ENCODE results near the gene MAPK8IP2. TPM values are rescaled to one million over a fixed set of nuclear protein-coding genes. Genes with fewer than 3 reads are reported as not detected.

The MAPK8IP2 gene
- total and polyA plus RNA-seq, 10 of the 15 experiments (the other 5 are each of a cell fraction or from before 2014, with no cell fraction given) = 0.01 to 0.13 (median 0.06) TPM; not detected in 4

DNA sequence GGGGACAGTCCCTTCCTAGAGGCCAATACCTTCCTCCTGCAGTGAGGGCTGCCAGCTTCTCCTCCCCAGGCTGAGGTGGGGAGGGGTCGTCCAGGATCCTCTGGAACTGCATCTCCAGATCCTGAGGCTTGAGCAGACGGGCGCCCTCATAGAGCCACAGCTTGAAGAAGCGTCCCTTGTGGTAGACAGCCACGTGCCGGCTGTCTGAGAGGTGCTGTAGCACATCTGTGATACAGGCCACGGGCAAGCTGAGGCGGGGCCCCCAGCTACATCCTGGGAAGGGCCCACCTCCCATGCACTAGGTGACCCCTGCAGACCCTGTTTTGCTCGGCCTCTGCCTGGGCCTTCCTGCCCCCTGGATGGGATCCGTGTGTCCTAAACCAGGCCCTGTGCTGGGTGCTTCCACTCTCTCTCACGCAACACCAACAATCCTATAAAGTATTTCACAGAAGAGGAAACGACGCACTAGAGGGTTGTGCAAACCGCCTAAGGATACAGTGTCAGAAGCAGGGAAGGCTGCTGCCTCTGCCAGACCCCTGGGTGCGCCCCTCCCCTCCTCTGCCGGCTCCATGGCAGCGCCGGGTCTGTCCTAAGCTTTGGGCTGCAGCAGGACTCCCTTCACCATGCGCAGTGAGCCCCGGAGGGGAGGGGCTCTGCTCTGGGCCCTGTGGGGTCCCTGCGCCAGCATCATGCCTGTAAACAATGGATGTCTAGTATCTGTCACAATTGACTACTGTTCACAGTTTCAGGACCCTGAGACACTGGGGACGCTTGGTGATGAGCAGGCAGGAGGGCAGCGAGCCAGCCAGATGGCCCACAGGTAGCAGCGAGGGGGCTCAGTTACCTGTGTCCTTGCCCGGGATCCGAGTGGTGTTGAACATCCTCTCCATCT, 26.9 kb upstream of the MAPK8IP2 start:
- RAD21 ChIA-PET (ENCODE audit: unreplicated experiment) = no interaction called here
- Histone ChIP-seq H2AFZ (ENCODE audit: control insufficient read depth, low read depth, low read length) (no peak overlapping the region), H3K4me1 (ENCODE audit: control insufficient read depth, insufficient read depth, low read length) (peaks cover 8% of the 10 kb centered on the region), H3K27me3 (replicated peaks in 1 of 2; ENCODE audit: control insufficient read depth in 2 of 2, insufficient read depth in 2 of 2, low read length in 1 of 2) (no peaks in the 10 kb centered on the region), H3K9me3 (replicated peaks; ENCODE audit: control insufficient read depth, insufficient read depth, low read length) (no peaks in the 10 kb centered on the region), H3K4me2 (ENCODE audit: control insufficient read depth, insufficient read depth) (no peak overlapping the region), H3K36me3 (ENCODE audit: control insufficient read depth in 2 of 2, insufficient read depth in 2 of 2, low read length in 1 of 2) (peaks cover 12 to 18% of the 10 kb centered on the region in 2 experiments; a peak in 3 of 4 replicates), H4K20me1 (ENCODE audit: control insufficient read depth, insufficient read depth) (no peaks in the 10 kb centered on the region), H3K9ac (ENCODE audit: control insufficient read depth, insufficient read depth, low read length) (no peak overlapping the region), H3K79me2 (ENCODE audit: control insufficient read depth, insufficient read depth, low read length) (no peaks in the 10 kb centered on the region; the same call in 1 of the 2 replicates), H3K27ac (ENCODE audit: control insufficient read depth, insufficient read depth) (no peak overlapping the region), H3K4me3 (no peak overlapping the region)
- ATAC-seq (no peak), FAIRE-seq (no peak), DNase-seq (ENCODE audit: low read depth, low spot score) (no peak)
- in situ Hi-C loops (cut with MboI) = no loop called here
- POLR2A ChIA-PET = no interaction called here
- intact Hi-C loops (cut with micrococcal nuclease; ENCODE audit: unreplicated experiment) = no loop called here
- BruUV-seq (replicated peaks) = no TSS peak
- SMC1A ChIA-PET (ENCODE audit: uncharacterized antibody, unreplicated experiment) = no interaction called here
- CTCF ChIA-PET = interaction anchor here (2.1 kb wide), 1 partner anchor 11 kb away, joined by 12 read pairs; the partner anchor contains the start of gene SYCE3
- WGBS (ENCODE audit: insufficient coverage, insufficient replicate concordance, low lambda C conversion rate, missing lambda C conversion rate) = 89% methylated on average over 26 of the region's 26 CpGs
- TF ChIP-seq GATAD2B (conservative IDR thresholded peaks at IDR 0.05; ENCODE audit: low read depth) (no peak), TCF3 (IDR thresholded peaks at IDR 0.05; ENCODE audit: borderline replicate concordance, insufficient read depth, low read depth, low read length) (no peak), TAF1 (IDR thresholded peaks at IDR 0.05; ENCODE audit: borderline replicate concordance, low read depth, low read length) (no peak), HCFC1 (IDR thresholded peaks at IDR 0.05; ENCODE audit: low read length) (no peak), YY1 (IDR thresholded peaks at IDR 0.05; ENCODE audit: low read depth, low read length) (no peak), POLR2AphosphoS2 (IDR thresholded peaks at IDR 0.05; ENCODE audit: low read depth, low read length) (no peak), RAD21 (IDR thresholded peaks at IDR 0.05; ENCODE audit: insufficient read depth, low read depth, low read length) (no peak), ZNF274 (IDR thresholded peaks at IDR 0.05; ENCODE audit: insufficient read depth, insufficient read length) (no peak), SREBF2 (IDR thresholded peaks at IDR 0.05; ENCODE audit: low read length) (no peak), EGR1 (IDR thresholded peaks at IDR 0.05; ENCODE audit: borderline replicate concordance in 1 of 2, low read depth in 2 of 2, low read length in 2 of 2) (no peak), ETV6 (conservative IDR thresholded peaks at IDR 0.05 in 1 of 2, IDR thresholded peaks at IDR 0.05 in 1 of 2; ENCODE audit: borderline replicate concordance in 1 of 2, low read depth in 1 of 2) (no peak), ZZZ3 (IDR thresholded peaks at IDR 0.05; ENCODE audit: control insufficient read depth, insufficient read length, low read depth) (no peak)
- TF ChIP-seq, protein P1, sequence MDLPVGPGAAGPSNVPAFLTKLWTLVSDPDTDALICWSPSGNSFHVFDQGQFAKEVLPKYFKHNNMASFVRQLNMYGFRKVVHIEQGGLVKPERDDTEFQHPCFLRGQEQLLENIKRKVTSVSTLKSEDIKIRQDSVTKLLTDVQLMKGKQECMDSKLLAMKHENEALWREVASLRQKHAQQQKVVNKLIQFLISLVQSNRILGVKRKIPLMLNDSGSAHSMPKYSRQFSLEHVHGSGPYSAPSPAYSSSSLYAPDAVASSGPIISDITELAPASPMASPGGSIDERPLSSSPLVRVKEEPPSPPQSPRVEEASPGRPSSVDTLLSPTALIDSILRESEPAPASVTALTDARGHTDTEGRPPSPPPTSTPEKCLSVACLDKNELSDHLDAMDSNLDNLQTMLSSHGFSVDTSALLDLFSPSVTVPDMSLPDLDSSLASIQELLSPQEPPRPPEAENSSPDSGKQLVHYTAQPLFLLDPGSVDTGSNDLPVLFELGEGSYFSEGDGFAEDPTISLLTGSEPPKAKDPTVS (IDR thresholded peaks at IDR 0.05; ENCODE audit: low read depth, low read length) = no peak
- TF ChIP-seq, protein P2, sequence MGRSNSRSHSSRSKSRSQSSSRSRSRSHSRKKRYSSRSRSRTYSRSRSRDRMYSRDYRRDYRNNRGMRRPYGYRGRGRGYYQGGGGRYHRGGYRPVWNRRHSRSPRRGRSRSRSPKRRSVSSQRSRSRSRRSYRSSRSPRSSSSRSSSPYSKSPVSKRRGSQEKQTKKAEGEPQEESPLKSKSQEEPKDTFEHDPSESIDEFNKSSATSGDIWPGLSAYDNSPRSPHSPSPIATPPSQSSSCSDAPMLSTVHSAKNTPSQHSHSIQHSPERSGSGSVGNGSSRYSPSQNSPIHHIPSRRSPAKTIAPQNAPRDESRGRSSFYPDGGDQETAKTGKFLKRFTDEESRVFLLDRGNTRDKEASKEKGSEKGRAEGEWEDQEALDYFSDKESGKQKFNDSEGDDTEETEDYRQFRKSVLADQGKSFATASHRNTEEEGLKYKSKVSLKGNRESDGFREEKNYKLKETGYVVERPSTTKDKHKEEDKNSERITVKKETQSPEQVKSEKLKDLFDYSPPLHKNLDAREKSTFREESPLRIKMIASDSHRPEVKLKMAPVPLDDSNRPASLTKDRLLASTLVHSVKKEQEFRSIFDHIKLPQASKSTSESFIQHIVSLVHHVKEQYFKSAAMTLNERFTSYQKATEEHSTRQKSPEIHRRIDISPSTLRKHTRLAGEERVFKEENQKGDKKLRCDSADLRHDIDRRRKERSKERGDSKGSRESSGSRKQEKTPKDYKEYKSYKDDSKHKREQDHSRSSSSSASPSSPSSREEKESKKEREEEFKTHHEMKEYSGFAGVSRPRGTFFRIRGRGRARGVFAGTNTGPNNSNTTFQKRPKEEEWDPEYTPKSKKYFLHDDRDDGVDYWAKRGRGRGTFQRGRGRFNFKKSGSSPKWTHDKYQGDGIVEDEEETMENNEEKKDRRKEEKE (IDR thresholded peaks at IDR 0.05) = no peak
- TF ChIP-seq, protein P3, sequence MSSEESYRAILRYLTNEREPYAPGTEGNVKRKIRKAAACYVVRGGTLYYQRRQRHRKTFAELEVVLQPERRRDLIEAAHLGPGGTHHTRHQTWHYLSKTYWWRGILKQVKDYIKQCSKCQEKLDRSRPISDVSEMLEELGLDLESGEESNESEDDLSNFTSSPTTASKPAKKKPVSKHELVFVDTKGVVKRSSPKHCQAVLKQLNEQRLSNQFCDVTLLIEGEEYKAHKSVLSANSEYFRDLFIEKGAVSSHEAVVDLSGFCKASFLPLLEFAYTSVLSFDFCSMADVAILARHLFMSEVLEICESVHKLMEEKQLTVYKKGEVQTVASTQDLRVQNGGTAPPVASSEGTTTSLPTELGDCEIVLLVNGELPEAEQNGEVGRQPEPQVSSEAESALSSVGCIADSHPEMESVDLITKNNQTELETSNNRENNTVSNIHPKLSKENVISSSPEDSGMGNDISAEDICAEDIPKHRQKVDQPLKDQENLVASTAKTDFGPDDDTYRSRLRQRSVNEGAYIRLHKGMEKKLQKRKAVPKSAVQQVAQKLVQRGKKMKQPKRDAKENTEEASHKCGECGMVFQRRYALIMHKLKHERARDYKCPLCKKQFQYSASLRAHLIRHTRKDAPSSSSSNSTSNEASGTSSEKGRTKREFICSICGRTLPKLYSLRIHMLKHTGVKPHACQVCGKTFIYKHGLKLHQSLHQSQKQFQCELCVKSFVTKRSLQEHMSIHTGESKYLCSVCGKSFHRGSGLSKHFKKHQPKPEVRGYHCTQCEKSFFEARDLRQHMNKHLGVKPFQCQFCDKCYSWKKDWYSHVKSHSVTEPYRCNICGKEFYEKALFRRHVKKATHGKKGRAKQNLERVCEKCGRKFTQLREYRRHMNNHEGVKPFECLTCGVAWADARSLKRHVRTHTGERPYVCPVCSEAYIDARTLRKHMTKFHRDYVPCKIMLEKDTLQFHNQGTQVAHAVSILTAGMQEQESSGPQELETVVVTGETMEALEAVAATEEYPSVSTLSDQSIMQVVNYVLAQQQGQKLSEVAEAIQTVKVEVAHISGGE (CRISPR knock-in tag; IDR thresholded peaks at IDR 0.05) = no peak
